ENCODE measurements around the gene PBRM1. TPM values are rescaled to one million over a fixed set of nuclear protein-coding genes. Genes with fewer than 3 reads are reported as not detected.

Gene PBRM1
- polyA plus RNA-seq, 3 donors = 26.1 to 72.9 (median 38.0) TPM

DNA sequence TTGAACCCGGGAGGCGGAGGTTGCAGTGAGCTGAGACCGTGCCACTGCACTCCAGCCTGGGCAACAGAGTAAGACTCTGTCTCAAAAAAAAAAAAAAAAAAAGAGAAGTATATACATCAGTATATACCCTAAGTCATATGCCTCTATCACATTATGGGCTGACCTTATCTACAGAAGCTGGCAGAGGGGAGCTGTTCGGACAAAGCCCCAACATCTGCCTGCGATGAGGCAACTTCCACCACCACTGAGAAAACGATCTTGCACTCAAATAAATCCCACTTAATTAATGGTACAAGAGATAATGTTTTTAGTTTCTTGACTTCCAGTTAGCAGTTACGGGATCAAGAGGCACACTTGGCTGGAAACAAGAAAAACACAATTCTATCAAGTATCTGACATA lies 17.6 kb upstream of the PBRM1 start:
- DNase-seq = no peak
- H3K4me1 ChIP-seq (ENCODE audit: control insufficient read depth in 1 of 2, insufficient read depth in 2 of 2, low read length in 2 of 2) = peaks cover 28 to 34% of the 10 kb centered on the region in 2 donors
- Mint-ChIP-seq H3K36me3 (peaks cover 9 to 20% of the 10 kb centered on the region in 2 donors), H3K4me3 (no peak overlapping the region), H3K27me3 (ENCODE audit: low read depth in 3 of 3) (peaks cover 0 to 3% (median 0%) of the 10 kb centered on the region in 3 donors), H3K4me1 (peaks cover 31% of the 10 kb centered on the region), H3K9me3 (no peaks in the 10 kb centered on the region), H3K27ac (no peak overlapping the region)
- H4K20me1 ChIP-seq (ENCODE audit: insufficient read depth, low read length) = peaks cover 5% of the 10 kb centered on the region
- H3K79me2 ChIP-seq (ENCODE audit: insufficient read depth, low read length) = peaks cover 59% of the 10 kb centered on the region
- no peak overlapping the region for H2AFZ ChIP-seq (ENCODE audit: insufficient read depth, low read depth, low read length, poor library complexity, severe bottlenecking)
- H3K9ac ChIP-seq (ENCODE audit: insufficient read depth, low read length, poor library complexity, severe bottlenecking) = no peak overlapping the region
- TF ChIP-seq, protein P1, sequence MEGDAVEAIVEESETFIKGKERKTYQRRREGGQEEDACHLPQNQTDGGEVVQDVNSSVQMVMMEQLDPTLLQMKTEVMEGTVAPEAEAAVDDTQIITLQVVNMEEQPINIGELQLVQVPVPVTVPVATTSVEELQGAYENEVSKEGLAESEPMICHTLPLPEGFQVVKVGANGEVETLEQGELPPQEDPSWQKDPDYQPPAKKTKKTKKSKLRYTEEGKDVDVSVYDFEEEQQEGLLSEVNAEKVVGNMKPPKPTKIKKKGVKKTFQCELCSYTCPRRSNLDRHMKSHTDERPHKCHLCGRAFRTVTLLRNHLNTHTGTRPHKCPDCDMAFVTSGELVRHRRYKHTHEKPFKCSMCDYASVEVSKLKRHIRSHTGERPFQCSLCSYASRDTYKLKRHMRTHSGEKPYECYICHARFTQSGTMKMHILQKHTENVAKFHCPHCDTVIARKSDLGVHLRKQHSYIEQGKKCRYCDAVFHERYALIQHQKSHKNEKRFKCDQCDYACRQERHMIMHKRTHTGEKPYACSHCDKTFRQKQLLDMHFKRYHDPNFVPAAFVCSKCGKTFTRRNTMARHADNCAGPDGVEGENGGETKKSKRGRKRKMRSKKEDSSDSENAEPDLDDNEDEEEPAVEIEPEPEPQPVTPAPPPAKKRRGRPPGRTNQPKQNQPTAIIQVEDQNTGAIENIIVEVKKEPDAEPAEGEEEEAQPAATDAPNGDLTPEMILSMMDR (IDR thresholded peaks at IDR 0.05) = no peak
- no peaks in the 10 kb centered on the region for H3K9me3 ChIP-seq (replicated peaks in 1 of 2; ENCODE audit: control insufficient read depth in 1 of 2, insufficient read depth in 1 of 2, low read length in 2 of 2)
- no peaks in the 10 kb centered on the region for H3K27me3 ChIP-seq (ENCODE audit: control insufficient read depth in 2 of 2, insufficient read depth in 2 of 2, low read length in 2 of 2)
- WGBS (ENCODE audit: insufficient coverage) = 80% methylated on average over 1 of the region's 7 CpGs
- no peak overlapping the region for H3K4me2 ChIP-seq (replicated peaks; ENCODE audit: extremely low read depth, low read length, poor library complexity, severe bottlenecking)
- H3K4me3 ChIP-seq (replicated peaks in 1 of 3; ENCODE audit: low read depth in 2 of 3, low read length in 3 of 3) = no peak overlapping the region
- H3K27ac ChIP-seq (ENCODE audit: low read depth in 1 of 2, low read length in 2 of 2) = no peak overlapping the region
- intact Hi-C loops (cut with micrococcal nuclease) = no loop called here
- H3K36me3 ChIP-seq (replicated peaks in 1 of 2; ENCODE audit: control insufficient read depth in 1 of 2, insufficient read depth in 2 of 2, low read length in 2 of 2) = peaks cover 5 to 26% of the 10 kb centered on the region in 2 donors

GRCh38 chr3:52697632-52697965 lies 11.9 kb upstream of the PBRM1 start:
- no peak overlapping the region for H3K9ac ChIP-seq (ENCODE audit: insufficient read depth, low read length, poor library complexity, severe bottlenecking)
- peak overlapping the region in 1 of 2 donors; percentile 51 for H3K27ac ChIP-seq (ENCODE audit: low read depth in 1 of 2, low read length in 2 of 2)
- no CpG with 5 or more reads among the region's 4 CpGs for WGBS (ENCODE audit: insufficient coverage)
- H3K4me3 ChIP-seq (replicated peaks in 1 of 3; ENCODE audit: low read depth in 2 of 3, low read length in 3 of 3) = no peak overlapping the region
- Mint-ChIP-seq H3K27ac (peak overlapping the region in 2 of 7 donors; percentile 35 to 55), H3K4me3 (no peak overlapping the region), H3K27me3 (ENCODE audit: low read depth in 3 of 3) (peaks cover 0 to 2% (median 0%) of the 10 kb centered on the region in 3 donors), H3K4me1 (peaks cover 2% of the 10 kb centered on the region), H3K36me3 (peaks cover 59 to 62% of the 10 kb centered on the region in 2 donors), H3K9me3 (no peaks in the 10 kb centered on the region)
- no peaks in the 10 kb centered on the region for H3K27me3 ChIP-seq (ENCODE audit: control insufficient read depth in 2 of 2, insufficient read depth in 2 of 2, low read length in 2 of 2)
- intact Hi-C loops (cut with micrococcal nuclease) = no loop called here
- H3K36me3 ChIP-seq (replicated peaks in 1 of 2; ENCODE audit: control insufficient read depth in 1 of 2, insufficient read depth in 2 of 2, low read length in 2 of 2) = peaks cover 51 to 76% of the 10 kb centered on the region in 2 donors
- TF ChIP-seq, protein P1 (IDR thresholded peaks at IDR 0.05) = no peak
- H3K9me3 ChIP-seq (replicated peaks in 1 of 2; ENCODE audit: control insufficient read depth in 1 of 2, insufficient read depth in 1 of 2, low read length in 2 of 2) = no peaks in the 10 kb centered on the region
- H2AFZ ChIP-seq (ENCODE audit: insufficient read depth, low read depth, low read length, poor library complexity, severe bottlenecking) = no peak overlapping the region
- H4K20me1 ChIP-seq (ENCODE audit: insufficient read depth, low read length) = peaks cover 3% of the 10 kb centered on the region
- H3K4me2 ChIP-seq (replicated peaks; ENCODE audit: extremely low read depth, low read length, poor library complexity, severe bottlenecking) = no peak overlapping the region
- H3K79me2 ChIP-seq (ENCODE audit: insufficient read depth, low read length) = peaks cover 9% of the 10 kb centered on the region
- no peak for DNase-seq
- no peaks in the 10 kb centered on the region for H3K4me1 ChIP-seq (ENCODE audit: control insufficient read depth in 1 of 2, insufficient read depth in 2 of 2, low read length in 2 of 2)
